H1 (cell line): ENCODE data around the gene WNT11.

ENCODE experiments used
- CHD7 ChIP-seq: fragments of 300-600 bp; sonication (generic); IDR thresholded peaks from 2 replicates; pipeline ENCODE4 v1.7.1; 2012; ENCODE audit warnings: low read length, moderate library complexity, mild to moderate bottlenecking, inconsistent platforms; ENCODE audit not compliant: insufficient replicate concordance
- EZH2 ChIP-seq: fragments of 200-600 bp; sonication (generic); IDR thresholded peaks from 2 replicates; pipeline ENCODE4 v1.7.1; 2012; ENCODE audit warnings: low read depth, mild to moderate bottlenecking, moderate library complexity, low read length, inconsistent platforms; ENCODE audit not compliant: severe bottlenecking
- GTF2F1 ChIP-seq: IDR thresholded peaks from 2 replicates; pipeline ENCODE4 v1.6.1; 2012; ENCODE audit warnings: low read depth, low read length, improper control_type of control experiment, borderline replicate concordance
- HDAC2 ChIP-seq, 2 experiments: fragments of 300-600 bp in 1 of 2; sonication (generic) in 1 of 2; IDR thresholded peaks; 2 replicates each; pipeline ENCODE4 v1.6.1; 2011 to 2012; ENCODE audit warnings: low read depth in 2 of 2, low read length in 2 of 2, mild to moderate bottlenecking in 2 of 2, moderate library complexity in 2 of 2, borderline replicate concordance in 1 of 2, inconsistent platforms in 1 of 2
- JUND ChIP-seq: IDR thresholded peaks from 2 replicates; pipeline ENCODE4 v1.6.1; 2011; ENCODE audit warnings: mild to moderate bottlenecking, improper control_type of control experiment, low read length
- POLR2A ChIP-seq, 2 experiments: IDR thresholded peaks; 1 replicate in 1 of 2; 2 replicates in 1 of 2; pipeline ENCODE4 v1.6.1; 2011; ENCODE audit warnings: low read depth in 2 of 2, low read length in 2 of 2, mild to moderate bottlenecking in 2 of 2; ENCODE audit errors: control extremely low read depth in 1 of 2
- POLR2AphosphoS5 ChIP-seq: IDR thresholded peaks from 2 replicates; pipeline ENCODE4 v1.6.1; 2011; ENCODE audit warnings: low read depth, low read length
- RAD21 ChIP-seq, 2 experiments: IDR thresholded peaks in 1 of 2; conservative IDR thresholded peaks in 1 of 2; 2 replicates each; pipeline ENCODE4 v1.6.1; 2011; ENCODE audit warnings: low read depth in 2 of 2, low read length in 2 of 2, improper control_type of control experiment in 1 of 2, inconsistent platforms in 1 of 2, mild to moderate bottlenecking in 1 of 2, moderate library complexity in 1 of 2
- RFX5 ChIP-seq: IDR thresholded peaks from 2 replicates; pipeline ENCODE4 v1.6.1; 2011; ENCODE audit warnings: low read depth, low read length, improper control_type of control experiment, borderline replicate concordance
- SP1 ChIP-seq: IDR thresholded peaks from 2 replicates; pipeline ENCODE4 v1.6.1; 2011; ENCODE audit warnings: low read depth, low read length
- SP2 ChIP-seq: IDR thresholded peaks from 2 replicates; pipeline ENCODE4 v1.6.1; 2012; ENCODE audit warnings: mild to moderate bottlenecking, low read length, inconsistent platforms
- TEAD4 ChIP-seq: IDR thresholded peaks from 2 replicates; pipeline ENCODE4 v1.6.1; 2012; ENCODE audit warnings: low read depth, low read length, inconsistent platforms, mixed read lengths
- YY1 ChIP-seq: IDR thresholded peaks from 2 replicates; pipeline ENCODE4 v1.6.1; 2011; ENCODE audit warnings: low read depth, mild to moderate bottlenecking, low read length
- TF ChIP-seq, protein P1 (sequence below), 3 experiments: IDR thresholded peaks; 1 replicate in 2 of 3; 2 replicates in 1 of 3; pipeline versions ENCODE4 v1.5.1 to v1.6.1; 2011; ENCODE audit warnings: low read length in 3 of 3, mild to moderate bottlenecking in 3 of 3, inconsistent platforms in 2 of 3, low read depth in 1 of 3, moderate library complexity in 1 of 3; ENCODE audit not compliant: insufficient read depth in 1 of 3; ENCODE audit errors: control extremely low read depth in 1 of 3

GRCh38 chr11:76205252-76206076 is 838 bp downstream of the WNT11 start:
- TF ChIP-seq, protein P1, sequence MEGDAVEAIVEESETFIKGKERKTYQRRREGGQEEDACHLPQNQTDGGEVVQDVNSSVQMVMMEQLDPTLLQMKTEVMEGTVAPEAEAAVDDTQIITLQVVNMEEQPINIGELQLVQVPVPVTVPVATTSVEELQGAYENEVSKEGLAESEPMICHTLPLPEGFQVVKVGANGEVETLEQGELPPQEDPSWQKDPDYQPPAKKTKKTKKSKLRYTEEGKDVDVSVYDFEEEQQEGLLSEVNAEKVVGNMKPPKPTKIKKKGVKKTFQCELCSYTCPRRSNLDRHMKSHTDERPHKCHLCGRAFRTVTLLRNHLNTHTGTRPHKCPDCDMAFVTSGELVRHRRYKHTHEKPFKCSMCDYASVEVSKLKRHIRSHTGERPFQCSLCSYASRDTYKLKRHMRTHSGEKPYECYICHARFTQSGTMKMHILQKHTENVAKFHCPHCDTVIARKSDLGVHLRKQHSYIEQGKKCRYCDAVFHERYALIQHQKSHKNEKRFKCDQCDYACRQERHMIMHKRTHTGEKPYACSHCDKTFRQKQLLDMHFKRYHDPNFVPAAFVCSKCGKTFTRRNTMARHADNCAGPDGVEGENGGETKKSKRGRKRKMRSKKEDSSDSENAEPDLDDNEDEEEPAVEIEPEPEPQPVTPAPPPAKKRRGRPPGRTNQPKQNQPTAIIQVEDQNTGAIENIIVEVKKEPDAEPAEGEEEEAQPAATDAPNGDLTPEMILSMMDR (IDR thresholded peaks at IDR 0.05; ENCODE audit: control extremely low read depth in 1 of 3, insufficient read depth in 1 of 3, low read depth in 1 of 3, low read length in 3 of 3): no peak
- TF ChIP-seq POLR2A (IDR thresholded peaks at IDR 0.05; ENCODE audit: control extremely low read depth in 1 of 2, low read depth in 2 of 2, low read length in 2 of 2) (no peak), SP1 (no peak), GTF2F1 (no peak), CHD7 (no peak), POLR2AphosphoS5 (no peak), YY1 (no peak), EZH2 (no peak), RAD21 (IDR thresholded peaks at IDR 0.05 in 1 of 2, conservative IDR thresholded peaks at IDR 0.05 in 1 of 2; ENCODE audit: low read depth in 2 of 2, low read length in 2 of 2) (no peak), JUND (no peak), TEAD4 (no peak), HDAC2 (IDR thresholded peaks at IDR 0.05; ENCODE audit: borderline replicate concordance in 1 of 2, low read depth in 2 of 2, low read length in 2 of 2) (no peak), SP2 (no peak), RFX5 (no peak)
